Measurements from ENCODE around the gene ACTL6B.
"Not testable (repeated sequence)": the region's sequence is repeated elsewhere in the genome, so short reads cannot be mapped to it uniquely, and the experiment has no call there.

- TF ChIP-seq CTCF, POLR2A (IDR thresholded peaks at IDR 0.05): not testable (repeated sequence)
Observed at GRCh38 chr7:100701089-100701488, 44.8 kb upstream of the ACTL6B start.
